ENCODE measurements around the gene PAOX. TPM values are rescaled to one million over a fixed set of nuclear protein-coding genes. Genes with fewer than 3 reads are reported as not detected.
A peak's percentile ranks its signal among the peaks of the same experiment; 100 is the strongest.

Gene PAOX
- total RNA-seq (2011; cell fraction: chromatin; rRNA removed; ENCODE audit: low replicate concordance) = 4.2 and 13.2 TPM in 2 replicates
- total RNA-seq (2011; cell fraction: nucleolus; rRNA removed) = 10.2 and 10.9 TPM in 2 replicates
- 7.6 and 9.1 TPM in 2 replicates for total RNA-seq (2011; cell fraction: nucleoplasm; rRNA removed)
- total RNA-seq (2014; rRNA removed) (4.9 and 8.7 TPM in 2 replicates), total RNA-seq (2014; rRNA removed; fragmentation: Illumina TruSeq; extraction: Trizol) (1.1 and 1.6 TPM in 2 replicates), total RNA-seq (2015; rRNA removed; fragmentation: Illumina TruSeq; extraction: Trizol) (2.6 and 2.8 TPM in 2 replicates), total RNA-seq (2021) (6.0 and 6.4 TPM in 2 replicates), polyA plus RNA-seq (2011; rRNA removed) (4.2 and 4.3 TPM in 2 replicates), polyA plus RNA-seq (2014; fragmentation: Illumina TruSeq; extraction: Trizol) (1.4 and 2.0 TPM in 2 replicates), polyA plus RNA-seq (2014; fragmentation: Nextera tagmentation; extraction: Ambion mirVana) (1 to 10 TPM in 1 of 2 experiments, under 1 TPM in 1; 0.80 to 1.7 TPM), polyA plus RNA-seq (2014; rRNA removed) (5.1 and 5.4 TPM in 2 replicates), polyA minus RNA-seq (2011; rRNA and poly(A)+ RNA removed) (1.0 and 1.4 TPM in 2 replicates), Bru-seq, nascent RNA (percentile 56 among the genes with signal in this experiment), BruChase-seq, experiment 1, labeled RNA remaining after a 2-hour chase (percentile 49 among the genes with signal in this experiment), BruChase-seq, experiment 2, labeled RNA remaining after a 6-hour chase (percentile 43 among the genes with signal in this experiment)
- polyA plus RNA-seq (2011; cell fraction: cytosol; rRNA removed) = 5.2 and 10.9 TPM in 2 replicates
- 7.7 and 12.4 TPM in 2 replicates for polyA plus RNA-seq (2011; cell fraction: nucleus; rRNA removed)
- 3.5 and 4.0 TPM in 2 replicates for polyA plus RNA-seq (2012)
- polyA minus RNA-seq (2011; cell fraction: cytosol; rRNA and poly(A)+ RNA removed) = 0.91 and 3.4 TPM in 2 replicates
- polyA minus RNA-seq (2011; cell fraction: nucleus; rRNA and poly(A)+ RNA removed) = 3.9 and 4.3 TPM in 2 replicates
- long read RNA-seq, experiment 1, transcript PAOX-201 (7 exons, 1,858 nt) = major isoform, 6 of 17 reads
- long read RNA-seq, experiment 1, partial matches to known transcripts = 7 of 17 reads
- long read RNA-seq, experiment 1, other reads (novel, unspliced or antisense) = 4 of 17 reads
- long read RNA-seq, experiment 2, partial matches to known transcripts = 3 of 6 reads
- long read RNA-seq, experiment 2, other reads (novel, unspliced or antisense) = 1 of 6 reads
- long read RNA-seq, experiment 3, partial matches to known transcripts = 2 of 4 reads
- long read RNA-seq, experiment 3, other reads (novel, unspliced or antisense) = 1 of 4 reads

DNA sequence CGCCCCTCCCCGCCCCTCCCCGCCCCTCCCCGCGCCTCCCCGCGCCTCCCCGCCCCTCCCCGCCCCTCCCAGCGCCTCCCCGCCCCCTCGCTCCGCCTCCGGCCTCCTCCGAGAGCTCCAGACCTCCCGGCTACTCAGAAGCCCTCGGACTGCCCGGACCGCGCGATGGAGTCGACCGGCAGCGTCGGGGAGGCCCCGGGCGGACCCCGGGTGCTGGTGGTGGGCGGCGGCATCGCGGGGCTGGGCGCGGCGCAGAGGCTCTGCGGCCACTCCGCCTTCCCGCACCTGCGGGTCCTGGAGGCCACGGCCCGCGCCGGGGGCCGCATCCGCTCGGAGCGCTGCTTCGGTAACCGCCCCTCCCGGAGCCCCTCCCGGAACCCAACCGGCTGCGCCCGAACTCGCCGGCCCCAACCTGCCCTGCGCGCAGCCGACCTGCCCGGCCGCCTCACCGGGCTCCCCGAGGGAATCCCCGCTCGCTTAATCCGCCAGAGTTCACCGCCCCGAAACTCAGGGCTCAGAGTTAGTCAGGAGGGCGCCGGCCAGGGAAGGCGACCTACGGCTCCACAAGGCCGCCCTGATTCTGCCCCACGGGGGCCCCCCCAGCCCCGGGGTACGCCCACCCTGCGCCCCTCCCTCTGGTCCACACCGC, at the start of gene PAOX:
TSS of gene PAOX (plus strand) at position 111 of the 649 bp plus-strand sequence. CDS start at position 166, 55 bp downstream.
- ChIA-PET POLR2A (interaction anchor here (0.7 to 0.8 kb wide), 2 partner anchors 11 to 445 kb away, joined by 4 read pairs; no protein-coding TSS in a partner anchor), CTCF (ENCODE audit: low intra/inter-chr PET ratio) (no interaction called here)
- BruUV-seq (replicated peaks) = no TSS peak
- peak; percentile 58 for TF ChIP-seq ZFX (CRISPR knock-in tag; IDR thresholded peaks at IDR 0.05)
- TF ChIP-seq PHF8 (IDR thresholded peaks at IDR 0.05; ENCODE audit: borderline replicate concordance, low read length) = peak; percentile 64; the same call in 1 of the 2 replicates
- no peak for TF ChIP-seq TEAD1 (CRISPR knock-in tag; IDR thresholded peaks at IDR 0.05)
- peak; percentile 39; the same call in 1 of the 2 replicates for TF ChIP-seq GATAD2B (IDR thresholded peaks at IDR 0.05; ENCODE audit: borderline replicate concordance)
- TF ChIP-seq, protein P1, sequence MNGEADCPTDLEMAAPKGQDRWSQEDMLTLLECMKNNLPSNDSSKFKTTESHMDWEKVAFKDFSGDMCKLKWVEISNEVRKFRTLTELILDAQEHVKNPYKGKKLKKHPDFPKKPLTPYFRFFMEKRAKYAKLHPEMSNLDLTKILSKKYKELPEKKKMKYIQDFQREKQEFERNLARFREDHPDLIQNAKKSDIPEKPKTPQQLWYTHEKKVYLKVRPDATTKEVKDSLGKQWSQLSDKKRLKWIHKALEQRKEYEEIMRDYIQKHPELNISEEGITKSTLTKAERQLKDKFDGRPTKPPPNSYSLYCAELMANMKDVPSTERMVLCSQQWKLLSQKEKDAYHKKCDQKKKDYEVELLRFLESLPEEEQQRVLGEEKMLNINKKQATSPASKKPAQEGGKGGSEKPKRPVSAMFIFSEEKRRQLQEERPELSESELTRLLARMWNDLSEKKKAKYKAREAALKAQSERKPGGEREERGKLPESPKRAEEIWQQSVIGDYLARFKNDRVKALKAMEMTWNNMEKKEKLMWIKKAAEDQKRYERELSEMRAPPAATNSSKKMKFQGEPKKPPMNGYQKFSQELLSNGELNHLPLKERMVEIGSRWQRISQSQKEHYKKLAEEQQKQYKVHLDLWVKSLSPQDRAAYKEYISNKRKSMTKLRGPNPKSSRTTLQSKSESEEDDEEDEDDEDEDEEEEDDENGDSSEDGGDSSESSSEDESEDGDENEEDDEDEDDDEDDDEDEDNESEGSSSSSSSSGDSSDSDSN (IDR thresholded peaks at IDR 0.05; ENCODE audit: borderline replicate concordance in 1 of 2, low read depth in 2 of 2, low read length in 2 of 2) = peak in 1 of 2 experiments; percentile 76; a peak in 2 of 4 replicates
- TF ChIP-seq ZNF143 (CRISPR knock-in tag; IDR thresholded peaks at IDR 0.05) = no peak
- TF ChIP-seq BMI1 (IDR thresholded peaks at IDR 0.05; ENCODE audit: low read length) = no peak
- TF ChIP-seq GATAD2A (IDR thresholded peaks at IDR 0.05) = no peak
- no peak for TF ChIP-seq HNRNPL (IDR thresholded peaks at IDR 0.05; ENCODE audit: low read depth, low read length)
- TF ChIP-seq SMARCA5 (IDR thresholded peaks at IDR 0.05) = no peak
- no peak for TF ChIP-seq DMBX1 (CRISPR knock-in tag; IDR thresholded peaks at IDR 0.05; ENCODE audit: borderline replicate concordance)
- no peak for TF ChIP-seq ZNF354B (CRISPR knock-in tag; IDR thresholded peaks at IDR 0.05)
- no peak for TF ChIP-seq RBM34 (IDR thresholded peaks at IDR 0.05; ENCODE audit: borderline replicate concordance, insufficient read depth, low read length)
- TF ChIP-seq ZC3H11A (IDR thresholded peaks at IDR 0.05; ENCODE audit: low read depth, low read length) = no peak
- no peak for TF ChIP-seq GTF2F1 (IDR thresholded peaks at IDR 0.05; ENCODE audit: low read depth, low read length)
- TF ChIP-seq BCL6 (CRISPR knock-in tag; IDR thresholded peaks at IDR 0.05) = no peak
- TF ChIP-seq MTA1 (IDR thresholded peaks at IDR 0.05; ENCODE audit: borderline replicate concordance) = no peak

More for the DNA sequence above, at the start of gene PAOX:
- H4K20me1 ChIP-seq (replicated peaks; ENCODE audit: control insufficient read depth, insufficient read depth, low read length) = no peaks in the 10 kb centered on the region
- peak within 1 kb of the TSS; percentile 30; the same call in 2 of the 3 replicates for H3K27ac ChIP-seq (ENCODE audit: extremely low read depth, low read depth, low read length)
- no peaks in the 10 kb centered on the region for H3K27me3 ChIP-seq (ENCODE audit: control insufficient read depth in 2 of 2, insufficient read depth in 2 of 2, low read length in 2 of 2)
- in situ Hi-C loops (cut with MboI) (no loop called here), intact Hi-C loops (cut with micrococcal nuclease) (no loop called here)
- WGBS (ENCODE audit: insufficient coverage, low coverage, missing lambda C conversion rate) = 0% methylated on average over 13 of the region's 78 CpGs
- H2AFZ ChIP-seq (ENCODE audit: low read depth, low read length) = peak within 1 kb of the TSS; percentile 87
- no peaks in the 10 kb centered on the region; the same call in 2 of the 3 replicates for H3K79me2 ChIP-seq (ENCODE audit: control insufficient read depth, insufficient read depth, low read length)
- peak within 1 kb of the TSS; percentile 49 to 92; a peak in 3 of 4 replicates for H3K9ac ChIP-seq (ENCODE audit: insufficient read depth in 1 of 2, low read depth in 2 of 2, low read length in 2 of 2)
- FAIRE-seq = no peak
- H3K9me3 ChIP-seq (replicated peaks; ENCODE audit: control insufficient read depth, insufficient read depth, low read depth, low read length) = no peaks in the 10 kb centered on the region
- ATAC-seq = peak; percentile 81
- peak within 1 kb of the TSS; percentile 86 for H3K4me2 ChIP-seq (ENCODE audit: insufficient read depth, low read length)
- no peaks in the 10 kb centered on the region for H3K36me3 ChIP-seq (ENCODE audit: control insufficient read depth, insufficient read depth, low read length)
- H3K4me3 ChIP-seq = peak within 1 kb of the TSS; percentile 58
- H3K9me1 ChIP-seq (ENCODE audit: control insufficient read depth, insufficient read depth, low read length) = no peaks in the 10 kb centered on the region
- H3K4me1 ChIP-seq (replicated peaks in 1 of 2; ENCODE audit: control insufficient read depth in 2 of 2, insufficient read depth in 2 of 2, low read length in 2 of 2) = peaks cover 7 to 37% of the 10 kb centered on the region in 2 experiments; a peak in 3 of 5 replicates
- DNase-seq (ENCODE audit: extremely low read depth in 1 of 4, low spot score in 3 of 4) = peak; percentile 71 to 85 (median 80)

Measured in K562 (cell line).